Adrenal gland (tissue), 5 donors: ENCODE data around the gene TFAM.

ENCODE experiments used
- POLR2A ChIP-seq, 2 donors: fragments of 450-650 bp; IDR thresholded peaks; one replicate each; pipeline ENCODE4 v1.6.1; 2017; ENCODE audit warnings: antibody characterized with exemption in 2 of 2, mild to moderate bottlenecking in 2 of 2, moderate library complexity in 1 of 2
- TF ChIP-seq, protein P1 (sequence below), 6 experiments: fragments of 450-650 bp in 4 of 6; fragments of 200-600 bp in 2 of 6; sonication (generic) in 1 of 6; IDR thresholded peaks; 1 replicate in 5 of 6; 2 replicates in 1 of 6; pipeline versions ENCODE4 v1.5.1 to v1.8.0; 2016 to 2021; ENCODE audit warnings: antibody characterized with exemption in 6 of 6, mild to moderate bottlenecking in 2 of 6, moderate library complexity in 1 of 6
- donor health status: DM: no; HTN: no; CAD: no.

DNA sequence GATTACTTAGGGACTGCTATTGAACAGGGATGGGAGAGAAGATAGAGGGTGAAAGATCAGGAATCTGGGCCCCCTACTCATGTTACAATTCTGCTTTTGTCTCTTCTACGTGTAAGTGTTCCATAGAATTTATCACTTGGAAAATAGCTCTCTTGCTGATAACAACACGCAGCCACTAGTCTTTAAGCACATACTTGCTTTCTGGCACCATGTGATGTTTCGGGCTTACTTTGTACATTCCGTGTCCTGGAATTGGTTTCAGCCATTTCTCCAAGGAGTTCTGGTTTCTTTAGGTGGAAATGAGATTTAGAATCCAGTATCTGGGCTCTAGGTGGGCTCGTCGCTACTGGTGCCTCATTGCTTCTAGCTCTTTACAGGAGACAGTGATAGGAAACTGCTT lies 59.7 kb downstream of the TFAM start:
- TF ChIP-seq POLR2A (IDR thresholded peaks at IDR 0.05), result no peak
- TF ChIP-seq, protein P1, sequence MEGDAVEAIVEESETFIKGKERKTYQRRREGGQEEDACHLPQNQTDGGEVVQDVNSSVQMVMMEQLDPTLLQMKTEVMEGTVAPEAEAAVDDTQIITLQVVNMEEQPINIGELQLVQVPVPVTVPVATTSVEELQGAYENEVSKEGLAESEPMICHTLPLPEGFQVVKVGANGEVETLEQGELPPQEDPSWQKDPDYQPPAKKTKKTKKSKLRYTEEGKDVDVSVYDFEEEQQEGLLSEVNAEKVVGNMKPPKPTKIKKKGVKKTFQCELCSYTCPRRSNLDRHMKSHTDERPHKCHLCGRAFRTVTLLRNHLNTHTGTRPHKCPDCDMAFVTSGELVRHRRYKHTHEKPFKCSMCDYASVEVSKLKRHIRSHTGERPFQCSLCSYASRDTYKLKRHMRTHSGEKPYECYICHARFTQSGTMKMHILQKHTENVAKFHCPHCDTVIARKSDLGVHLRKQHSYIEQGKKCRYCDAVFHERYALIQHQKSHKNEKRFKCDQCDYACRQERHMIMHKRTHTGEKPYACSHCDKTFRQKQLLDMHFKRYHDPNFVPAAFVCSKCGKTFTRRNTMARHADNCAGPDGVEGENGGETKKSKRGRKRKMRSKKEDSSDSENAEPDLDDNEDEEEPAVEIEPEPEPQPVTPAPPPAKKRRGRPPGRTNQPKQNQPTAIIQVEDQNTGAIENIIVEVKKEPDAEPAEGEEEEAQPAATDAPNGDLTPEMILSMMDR (IDR thresholded peaks at IDR 0.05), result no peak
